H1 (cell line): ENCODE results near the gene VTN. TPM values are rescaled to one million over a fixed set of nuclear protein-coding genes. Genes with fewer than 3 reads are reported as not detected.
A peak's percentile ranks its signal among the peaks of the same experiment; 100 is the strongest.

Experiments used
- BCL11A ChIP-seq, 2 experiments: IDR thresholded peaks; one replicate each; pipeline ENCODE4 v1.6.1; 2011; ENCODE audit warnings: low read depth in 2 of 2, low read length in 2 of 2, mild to moderate bottlenecking in 2 of 2
- CREB1 ChIP-seq: IDR thresholded peaks from 2 replicates; pipeline ENCODE4 v1.6.1; 2012; ENCODE audit warnings: inconsistent platforms
- CTCF ChIP-seq, 3 experiments: IDR thresholded peaks; 1 replicate in 2 of 3; 2 replicates in 1 of 3; pipeline versions ENCODE4 v1.5.1 to v1.6.1; 2011; ENCODE audit warnings: low read length in 3 of 3, mild to moderate bottlenecking in 3 of 3, inconsistent platforms in 2 of 3, low read depth in 1 of 3, moderate library complexity in 1 of 3; ENCODE audit not compliant: insufficient read depth in 1 of 3; ENCODE audit errors: control extremely low read depth in 1 of 3
- HDAC2 ChIP-seq, 2 experiments: fragments of 300-600 bp in 1 of 2; sonication (generic) in 1 of 2; IDR thresholded peaks; 2 replicates each; pipeline ENCODE4 v1.6.1; 2011 to 2012; ENCODE audit warnings: low read depth in 2 of 2, low read length in 2 of 2, mild to moderate bottlenecking in 2 of 2, moderate library complexity in 2 of 2, borderline replicate concordance in 1 of 2, inconsistent platforms in 1 of 2
- NRF1 ChIP-seq: IDR thresholded peaks from 2 replicates; pipeline ENCODE4 v1.6.1; 2011; ENCODE audit warnings: mild to moderate bottlenecking, low read depth, low read length, improper control_type of control experiment
- RNF2 ChIP-seq: fragments of 200-900, 300-1000 bp; sonication (generic); IDR thresholded peaks from 2 replicates; pipeline ENCODE4 v1.7.1; 2016; ENCODE audit warnings: borderline replicate concordance, low read depth, mild to moderate bottlenecking, antibody characterized with exemption, low read length; ENCODE audit not compliant: poor library complexity, severe bottlenecking; ENCODE audit errors: missing control alignments
- SP2 ChIP-seq: IDR thresholded peaks from 2 replicates; pipeline ENCODE4 v1.6.1; 2012; ENCODE audit warnings: mild to moderate bottlenecking, low read length, inconsistent platforms
- TAF1 ChIP-seq: IDR thresholded peaks from 2 replicates; pipeline ENCODE4 v1.6.1; 2011; ENCODE audit warnings: mild to moderate bottlenecking, low read depth, low read length
- USF2 ChIP-seq: IDR thresholded peaks from 2 replicates; pipeline ENCODE4 v1.6.1; 2011; ENCODE audit warnings: low read length, improper control_type of control experiment
- polyA plus RNA-seq, 7 experiments: library from polyadenylated mRNA; depleted of rRNA in 3 of 7; stranded (reverse) in 5 of 7; unstranded in 2 of 7; fragments of >200 nt in 5 of 7; fragments of 200-250 nt in 2 of 7; gene quantifications; 1 replicate in 5 of 7; 2 replicates in 1 of 7; 4 replicates in 1 of 7; pipeline versions ENCODE4 v1.2.1 to v1.2.3, GENCODE V29; 2011 to 2013; ENCODE audit warnings: missing spikeins in 2 of 7, mixed read lengths in 2 of 7
- total RNA-seq: library from RNA; stranded (reverse); fragmentation: NEBNext Ultra II Directional; extraction: Animal tissue kit (Norgen Biotek cat#: 25700); gene quantifications from 2 replicates; pipeline ENCODE4 v1.2.1, GENCODE V29; 2021

Gene VTN
- total and polyA plus RNA-seq, 2 of the 8 experiments (the other 6 are each of a cell fraction or from before 2014, with no cell fraction given): 0.18 TPM; not detected in 1

DNA sequence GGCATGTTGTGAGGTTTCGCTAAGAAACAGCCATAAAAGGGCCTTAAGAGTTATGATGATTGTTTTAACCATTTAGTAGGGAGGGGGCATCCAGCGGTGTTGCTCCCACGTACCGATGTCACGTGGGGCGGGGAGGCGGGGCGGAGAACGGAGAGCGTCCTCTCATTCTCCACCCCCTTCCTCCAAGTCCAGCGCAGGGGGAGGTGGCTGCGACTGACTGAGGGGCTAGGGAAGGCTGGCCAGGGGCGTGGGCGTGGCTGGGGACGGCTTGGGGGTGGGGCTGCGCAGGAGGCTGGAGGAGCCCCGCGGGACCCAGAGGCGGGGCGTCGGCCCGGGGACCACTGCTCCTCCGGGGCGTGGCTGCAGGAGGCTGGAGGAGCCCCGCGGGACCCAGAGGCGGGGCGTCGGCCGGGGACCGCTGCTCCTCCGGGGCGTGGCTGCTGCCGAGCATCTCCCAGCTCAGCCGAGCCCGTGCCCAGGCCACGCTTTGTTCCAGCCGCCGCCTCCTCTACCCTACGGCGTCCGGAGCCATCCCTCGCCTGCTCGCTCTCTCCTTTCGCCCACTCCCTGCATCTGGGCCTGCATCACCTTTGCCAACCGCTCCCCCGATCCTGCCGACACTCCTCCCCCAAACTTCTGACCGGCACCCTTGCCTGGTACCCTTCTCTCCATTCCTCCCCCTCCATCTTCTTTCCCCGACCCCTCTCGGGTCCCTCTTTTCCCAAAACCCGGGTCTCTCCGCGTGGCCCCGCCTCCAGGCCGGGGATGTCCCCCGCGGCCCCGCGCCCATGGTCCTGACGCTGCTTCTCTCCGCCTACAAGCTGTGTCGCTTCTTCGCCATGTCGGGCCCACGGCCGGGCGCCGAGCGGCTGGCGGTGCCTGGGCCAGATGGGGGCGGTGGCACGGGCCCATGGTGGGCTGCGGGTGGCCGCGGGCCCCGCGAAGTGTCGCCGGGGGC, 1.4 kb upstream of the VTN start, which contains the start of gene SARM1 (continued):
- TF ChIP-seq HDAC2 (IDR thresholded peaks at IDR 0.05; ENCODE audit: borderline replicate concordance in 1 of 2, low read depth in 2 of 2, low read length in 2 of 2) (peak in 1 of 2 experiments; percentile 37; a peak in 1 of 4 replicates), CTCF (IDR thresholded peaks at IDR 0.05; ENCODE audit: control extremely low read depth in 1 of 3, insufficient read depth in 1 of 3, low read depth in 1 of 3, low read length in 3 of 3) (no peak), USF2 (peak; percentile 91), RNF2 (no peak), NRF1 (peak; percentile 32; the same call in 1 of the 2 replicates), CREB1 (peak; percentile 26; the same call in 1 of the 2 replicates), SP2 (no peak), TAF1 (peak; percentile 27; the same call in 1 of the 2 replicates), BCL11A (IDR thresholded peaks at IDR 0.05; ENCODE audit: low read depth in 2 of 2, low read length in 2 of 2) (no peak)
